GM19099 (cell line): ENCODE data around the gene BRD8.
A peak's percentile ranks its signal among the peaks of the same experiment; 100 is the strongest.

Experiments used
- POLR2A ChIP-seq: IDR thresholded peaks from 3 replicates; pipeline ENCODE4 v1.6.1; 2011; ENCODE audit warnings: low read depth; ENCODE audit not compliant: insufficient read length; ENCODE audit errors: extremely low read depth

BRD8 gene

DNA sequence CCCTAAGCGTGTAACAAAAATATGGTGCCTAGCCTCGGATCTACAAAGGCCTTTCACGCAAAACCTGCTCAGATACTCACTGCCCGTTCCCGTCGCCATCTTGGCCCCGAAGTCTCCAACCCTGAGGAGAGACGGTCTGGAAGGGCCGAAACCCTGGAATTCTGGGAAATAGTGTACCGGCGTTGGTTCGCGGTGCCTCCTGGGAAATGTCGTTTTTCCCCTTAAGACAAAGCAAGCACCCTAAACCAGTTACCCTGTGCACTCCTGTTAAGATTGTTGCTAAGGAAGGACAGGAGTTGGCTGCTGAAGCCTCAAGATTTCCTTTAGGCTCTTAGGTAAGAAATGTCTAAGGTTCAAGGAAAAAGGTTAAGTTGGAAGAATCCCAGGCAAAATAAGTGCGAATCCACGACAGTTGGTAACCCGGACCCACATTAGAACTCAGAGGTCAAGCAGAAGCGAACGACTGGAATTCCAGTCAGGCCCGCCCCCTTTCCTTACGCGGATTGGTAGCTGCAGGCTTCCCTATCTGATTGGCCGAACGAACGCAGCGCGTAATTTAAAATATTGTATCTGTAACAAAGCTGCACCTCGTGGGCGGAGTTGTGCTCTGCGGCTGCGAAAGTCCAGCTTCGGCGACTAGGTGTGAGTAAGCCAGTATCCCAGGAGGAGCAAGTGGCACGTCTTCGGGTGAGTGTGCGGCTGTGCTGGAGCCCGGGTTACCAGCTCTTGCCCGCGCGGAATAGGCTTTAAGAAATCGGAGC is at the start of gene BRD8, which contains the start of gene KIF20A:
BRD8 (minus strand) TSS at position 115 of the 761 bp plus-strand sequence; CDS start at position 99, 16 bp downstream.
KIF20A (plus strand) TSS at position 597 of the 761 bp plus-strand sequence. CDS start 569 bp downstream, outside the sequence.
- TF ChIP-seq POLR2A = peak; percentile 77

DNA sequence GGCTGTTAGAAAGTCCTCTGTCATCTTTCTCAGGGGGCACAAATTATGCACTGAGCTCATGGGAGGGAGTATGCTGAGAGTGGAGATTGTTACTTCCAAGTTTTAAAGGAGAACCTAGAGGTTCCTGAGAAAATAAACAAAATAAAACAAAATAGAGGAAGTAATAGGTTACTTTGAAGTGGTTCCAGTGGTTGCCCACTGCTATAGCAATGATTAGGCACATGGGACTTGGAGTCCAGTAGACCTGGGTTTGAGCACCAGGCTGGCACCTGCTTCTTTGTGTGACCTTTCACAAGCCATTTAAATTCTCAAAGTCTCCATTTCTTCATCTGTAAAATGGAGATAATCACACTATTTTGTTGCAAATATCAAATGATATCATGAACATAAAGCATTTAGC is 48.5 kb upstream of the BRD8 start:
- TF ChIP-seq POLR2A = no peak

DNA sequence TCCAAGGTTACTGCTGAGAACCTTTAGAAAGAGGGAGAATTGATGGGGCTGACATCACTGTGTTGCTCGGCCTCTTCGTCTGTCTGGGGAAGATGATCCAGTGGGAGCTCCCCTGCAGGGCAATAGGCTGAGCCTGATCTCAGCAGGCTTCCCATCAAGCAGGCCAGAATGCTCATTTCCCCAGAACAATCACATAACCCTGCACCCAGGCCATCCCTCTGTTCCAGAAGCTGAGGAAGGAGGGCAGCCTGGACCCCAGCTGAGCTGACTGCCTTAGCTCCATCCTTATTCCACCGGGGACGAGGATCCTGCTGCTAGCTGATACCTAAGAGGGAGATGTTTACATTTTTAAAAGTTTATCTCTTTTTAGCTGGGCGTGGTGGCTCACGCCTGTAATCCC is 46.3 kb upstream of the BRD8 start:
- TF ChIP-seq POLR2A = no peak

DNA sequence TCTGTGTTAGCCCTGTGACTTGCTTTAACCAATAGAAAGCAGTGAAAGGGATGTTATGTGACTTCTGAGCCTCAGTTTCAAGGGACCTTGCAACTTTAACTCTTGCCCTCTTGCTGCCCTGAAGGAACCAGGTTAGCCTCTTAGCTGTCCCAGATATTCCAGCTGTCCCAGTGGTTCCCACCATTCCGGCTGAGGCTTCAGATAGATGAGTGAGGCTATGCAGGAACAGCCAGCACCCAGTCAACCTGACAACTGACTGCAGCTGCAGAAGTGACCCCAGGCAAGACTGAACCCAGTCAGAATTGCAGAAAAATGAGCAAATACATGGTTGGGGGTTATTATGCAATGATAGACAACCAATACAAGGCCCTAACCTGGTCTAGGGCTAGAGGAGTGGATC is 45.1 kb upstream of the BRD8 start:
- TF ChIP-seq POLR2A = no peak

GRCh38 chr5:138216799-138217198 is 38.4 kb upstream of the BRD8 start:
- TF ChIP-seq POLR2A = no peak

GRCh38 chr5:138213161-138214029 is 35.0 kb upstream of the BRD8 start, which contains the start of gene CDC23:
CDC23 (minus strand) TSS chr5:138213323; CDS start chr5:138213312, 11 bp downstream.
- peak; percentile 88 for TF ChIP-seq POLR2A

- no peak for TF ChIP-seq POLR2A
Measured at GRCh38 chr5:138212828-138213160, 34.4 kb upstream of the BRD8 start.

DNA sequence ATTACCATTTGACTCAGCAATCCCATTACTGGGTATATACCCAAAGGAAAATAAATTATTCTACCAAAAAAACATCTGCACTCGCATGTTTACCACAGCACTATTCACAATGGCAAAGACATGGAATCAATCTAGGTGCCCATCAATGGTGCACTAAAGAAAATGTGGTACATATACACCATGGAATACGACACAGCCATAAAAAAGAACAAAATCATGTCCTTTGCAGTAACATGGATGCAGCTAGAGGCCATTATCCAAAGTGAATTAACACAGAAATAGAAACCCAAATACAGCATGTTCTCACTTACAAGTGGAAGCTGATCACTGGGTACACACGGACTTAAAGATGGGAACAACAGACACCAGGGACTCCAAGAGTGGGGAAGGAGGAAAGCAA is 32.6 kb upstream of the BRD8 start:
- TF ChIP-seq POLR2A = no peak

GRCh38 chr5:138192826-138193225 is 14.4 kb upstream of the BRD8 start:
- no peak for TF ChIP-seq POLR2A

DNA sequence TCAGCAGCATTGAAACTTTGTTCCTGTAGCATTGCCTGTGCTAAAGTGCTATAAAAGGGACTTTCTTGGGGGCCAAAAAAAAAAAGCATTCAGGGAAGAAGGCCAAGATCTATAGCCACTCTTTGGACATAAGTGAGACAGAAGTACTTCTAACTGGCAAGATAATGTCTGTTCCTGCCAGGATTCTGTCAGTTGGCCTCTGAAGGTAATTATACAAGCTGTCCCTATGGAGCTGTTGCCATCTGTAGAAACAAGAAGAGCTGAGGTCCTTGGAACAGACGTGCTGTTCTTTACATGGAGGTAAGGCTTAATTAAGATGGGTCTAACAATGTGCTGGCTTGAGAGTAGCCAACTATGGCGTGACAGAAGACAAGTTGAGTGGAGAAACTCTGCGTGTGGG is 10.2 kb upstream of the BRD8 start:
- no peak for TF ChIP-seq POLR2A

DNA sequence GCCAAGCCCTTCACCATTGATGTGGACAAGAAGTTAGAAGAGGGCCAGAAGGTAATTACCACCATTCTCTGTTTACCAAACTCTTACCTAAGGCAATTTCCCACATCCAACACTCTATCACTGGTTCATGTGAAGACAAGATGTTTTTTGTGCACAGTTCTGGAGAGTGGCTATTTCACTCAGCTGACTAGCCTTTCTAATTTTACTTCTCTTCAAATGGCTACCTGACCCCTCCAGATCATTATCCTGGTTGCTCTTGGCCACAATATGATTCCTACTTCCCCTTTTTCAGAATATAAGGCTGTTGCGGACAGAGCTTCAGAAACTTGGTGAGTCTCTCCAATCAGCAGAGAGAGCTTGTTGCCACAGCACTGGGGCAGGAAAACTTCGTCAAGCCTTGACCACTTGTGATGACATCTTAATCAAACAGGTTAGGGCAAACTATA is 7.6 kb upstream of the BRD8 start:
- no peak for TF ChIP-seq POLR2A

GRCh38 chr5:138182808-138183207 is 4.4 kb upstream of the BRD8 start:
- no peak for TF ChIP-seq POLR2A

- TF ChIP-seq POLR2A = no peak
Measured at GRCh38 chr5:138180841-138181240, 2.4 kb upstream of the BRD8 start.

GRCh38 chr5:138180183-138180782 is 1.9 kb upstream of the BRD8 start:
- TF ChIP-seq POLR2A = no peak

GRCh38 chr5:138179277-138179857 is 937 bp upstream of the BRD8 start:
- no peak for TF ChIP-seq POLR2A
